Adrenal gland (tissue), 12 donors: ENCODE measurements around the gene TNKS2. TPM values are rescaled to one million over a fixed set of nuclear protein-coding genes. Genes with fewer than 3 reads are reported as not detected.

Source experiments
- DNase-seq, 7 donors: peaks; one replicate each; pipeline ENCODE4 v3.0.0-alpha.2; 2019 to 2020
- H3K27ac ChIP-seq, 5 donors: fragments of 200-600 bp; sonication (generic) in 4 of 5; 1 replicate in 3 of 5; 2 replicates in 2 of 5; pipeline versions ENCODE4 v1.5.1 to v1.8.0; 2016 to 2020; ENCODE audit warnings: mild to moderate bottlenecking in 1 of 5
- H3K27me3 ChIP-seq: fragments of 200-600 bp; 2 replicates; pipeline ENCODE4 v1.8.0; 2021
- H3K36me3 ChIP-seq, 2 donors: fragments of 200-600 bp; replicated peaks in 1 of 2; 1 replicate in 1 of 2; 2 replicates in 1 of 2; pipeline versions ENCODE4 v1.5.1 to v1.8.0; 2018 to 2022
- H3K4me1 ChIP-seq, 2 donors: fragments of 200-600 bp; replicated peaks in 1 of 2; 1 replicate in 1 of 2; 2 replicates in 1 of 2; pipeline versions ENCODE4 v1.5.1 to v1.8.0; 2018 to 2021
- H3K4me3 ChIP-seq, 4 donors: fragments of 200-600 bp; sonication (generic) in 3 of 4; one replicate each; pipeline ENCODE4 v1.5.1; 2016 to 2018
- H3K9me3 ChIP-seq, 3 donors: fragments of 200-600 bp; sonication (generic) in 1 of 3; replicated peaks in 1 of 3; 1 replicate in 2 of 3; 2 replicates in 1 of 3; pipeline versions ENCODE4 v1.5.1 to v1.8.0; 2016 to 2021
- CTCF ChIP-seq, 6 experiments: fragments of 450-650 bp in 4 of 6; fragments of 200-600 bp in 2 of 6; sonication (generic) in 1 of 6; IDR thresholded peaks; 1 replicate in 5 of 6; 2 replicates in 1 of 6; pipeline versions ENCODE4 v1.5.1 to v1.8.0; 2016 to 2021; ENCODE audit warnings: antibody characterized with exemption in 6 of 6, mild to moderate bottlenecking in 2 of 6, moderate library complexity in 1 of 6
- POLR2A ChIP-seq, 2 donors: fragments of 450-650 bp; IDR thresholded peaks; one replicate each; pipeline ENCODE4 v1.6.1; 2017; ENCODE audit warnings: antibody characterized with exemption in 2 of 2, mild to moderate bottlenecking in 2 of 2, moderate library complexity in 1 of 2
- WGBS, 4 donors: extraction: QIAGEN DNeasy Blood & Tissue Kit in 2 of 4; methylation state at CpG; one replicate each; pipeline versions ENCODE4 v1.1.5 to v1.1.7; 2013 to 2017; 5-methylcytosine and 5-hydroxymethylcytosine counted together
- intact Hi-C, 2 donors: fragments of 100-400 bp; cut with DNase I; formaldehyde crosslinking; loops; one replicate each; pipeline versions ENCODE4 v1.14.1 to v1.15.0; 2022 to 2023
- polyA plus RNA-seq, 3 donors: library from polyadenylated mRNA; stranded (reverse); fragments of 200-250 nt in 2 of 3; fragments of 350-450 nt in 1 of 3; fragmentation: Illumina TruSeq in 1 of 3; extraction: RNeasy Lipid Tissue Mini Kit (QIAGEN cat#74804) in 1 of 3; gene quantifications; one replicate each; pipeline ENCODE4 v1.2.3, GENCODE V29; 2013 to 2014
- total RNA-seq, 9 donors: library from RNA; depleted of rRNA in 4 of 9; stranded (reverse); fragments of >200 nt in 4 of 9; fragments of 120-200 nt in 1 of 9; fragmentation: NEBNext Ultra II Directional in 1 of 9; extraction: Animal tissue kit (Norgen Biotek cat#: 25700) in 1 of 9; gene quantifications; one replicate each; pipeline versions ENCODE4 v1.1.0 to v1.2.4, GENCODE V29; 2013 to 2023
- donor health status: healthy with polysubstance abuse.
- donor health status: Bipolar disorder and iron deficiency.
- donor health status: DM: yes; HTN: yes; CAD: no.
- donor health status: DM: no; HTN: no; CAD: no.
- donor health status: DM: no; HTN: no; CAD: no.
- donor health status: DM: yes; HTN: yes; CAD: no.

The TNKS2 gene
- total and polyA plus RNA-seq, 12 donors: 7.9 to 53.3 (median 33.2) TPM

- Histone ChIP-seq H3K9me3 (no peaks in the 10 kb centered on the region), H3K27ac (no peak overlapping the region), H3K4me3 (no peak overlapping the region), H3K4me1 (no peaks in the 10 kb centered on the region), H3K27me3 (no peaks in the 10 kb centered on the region), H3K36me3 (no peaks in the 10 kb centered on the region)
- 86 to 93% (median 87%) methylated on average over 7 of the region's 7 CpGs for WGBS, 4 donors
- no peak for TF ChIP-seq POLR2A (IDR thresholded peaks at IDR 0.05)
- no peak for TF ChIP-seq CTCF (IDR thresholded peaks at IDR 0.05)
- no peak for DNase-seq
- intact Hi-C loops: loop anchor here in 1 of 2 donors (10.0 kb wide), 1 partner anchor 148 kb away; no protein-coding TSS in a partner anchor
Measured at GRCh38 chr10:91766676-91767075, 31.6 kb upstream of the TNKS2 start.

GRCh38 chr10:91768123-91768522 is 30.1 kb upstream of the TNKS2 start:
- Histone ChIP-seq H3K4me1 (no peaks in the 10 kb centered on the region), H3K36me3 (no peaks in the 10 kb centered on the region), H3K27ac (no peak overlapping the region), H3K9me3 (no peaks in the 10 kb centered on the region), H3K27me3 (no peaks in the 10 kb centered on the region), H3K4me3 (no peak overlapping the region)
- DNase-seq: no peak
- TF ChIP-seq CTCF (IDR thresholded peaks at IDR 0.05): no peak
- TF ChIP-seq POLR2A (IDR thresholded peaks at IDR 0.05): no peak
- intact Hi-C loops: loop anchor here in 1 of 2 donors (10.0 kb wide), 1 partner anchor 147 kb away; no protein-coding TSS in a partner anchor
- 82 to 92% (median 91%) methylated on average over 3 of the region's 3 CpGs for WGBS, 4 donors

- TF ChIP-seq CTCF (IDR thresholded peaks at IDR 0.05) (no peak), POLR2A (IDR thresholded peaks at IDR 0.05) (no peak)
- H3K4me3 ChIP-seq: no peak overlapping the region
- no peak for DNase-seq
- H3K4me1 ChIP-seq: no peaks in the 10 kb centered on the region
- no peaks in the 10 kb centered on the region for H3K36me3 ChIP-seq
- H3K27ac ChIP-seq: no peak overlapping the region
- intact Hi-C loops: no loop called here
- no peaks in the 10 kb centered on the region for H3K27me3 ChIP-seq
- WGBS, 4 donors: 29 to 78% (median 55%) methylated on average over 1 of the region's 1 CpG
- no peaks in the 10 kb centered on the region for H3K9me3 ChIP-seq
Measured at GRCh38 chr10:91771907-91772306, 26.3 kb upstream of the TNKS2 start.

- Histone ChIP-seq H3K27me3 (no peaks in the 10 kb centered on the region), H3K9me3 (no peaks in the 10 kb centered on the region), H3K4me3 (no peak overlapping the region), H3K36me3 (no peaks in the 10 kb centered on the region), H3K27ac (no peak overlapping the region), H3K4me1 (no peaks in the 10 kb centered on the region)
- intact Hi-C loops: no loop called here
- TF ChIP-seq POLR2A (IDR thresholded peaks at IDR 0.05) (no peak), CTCF (IDR thresholded peaks at IDR 0.05) (no peak)
- 74 to 92% (median 85%) methylated on average over 2 of the region's 2 CpGs for WGBS, 4 donors
- DNase-seq: no peak
Measured at GRCh38 chr10:91772461-91772860, 25.8 kb upstream of the TNKS2 start.
